RWPE1 (cell line): ENCODE results near the gene PC.

Experiments used
- CTCF ChIA-PET: fragments of 350-600 bp; sonication (Branson Sonifier 250); formaldehyde crosslinking; extraction: SDS; loops from one replicate; lab custom pipeline; 2021; lab: Yijun Ruan, JAX
- POLR2A ChIA-PET: fragments of 400-600 bp; formaldehyde crosslinking; extraction: SDS; loops from one replicate; lab custom pipeline; 2020; ENCODE audit warnings: antibody characterized with exemption; ENCODE audit not compliant: low non-redundant PET; lab: Yijun Ruan, JAX
- DNase-seq: peaks from one replicate; pipeline ENCODE4 v3.0.0; 2012; ENCODE audit warnings: low spot score
- H3K27ac ChIP-seq: fragments of 450-650 bp; 2 replicates; pipeline ENCODE4 v1.5.1; 2017
- CTCF ChIP-seq: fragments of 450-650 bp; conservative IDR thresholded peaks from 2 replicates; pipeline ENCODE4 v1.5.1; 2017; ENCODE audit warnings: low read depth, mild to moderate bottlenecking

The PC gene

GRCh38 chr11:66973956-66974580, 15.9 kb upstream of the PC start:
- no peak for DNase-seq
- peak overlapping the region; percentile 98 for H3K27ac ChIP-seq
- ChIA-PET POLR2A (no interaction called here), CTCF (interaction anchor here (0.5 kb wide), 1 partner anchor 84 kb away, joined by 3 read pairs; no protein-coding TSS in a partner anchor)
- no peak for TF ChIP-seq CTCF

DNA sequence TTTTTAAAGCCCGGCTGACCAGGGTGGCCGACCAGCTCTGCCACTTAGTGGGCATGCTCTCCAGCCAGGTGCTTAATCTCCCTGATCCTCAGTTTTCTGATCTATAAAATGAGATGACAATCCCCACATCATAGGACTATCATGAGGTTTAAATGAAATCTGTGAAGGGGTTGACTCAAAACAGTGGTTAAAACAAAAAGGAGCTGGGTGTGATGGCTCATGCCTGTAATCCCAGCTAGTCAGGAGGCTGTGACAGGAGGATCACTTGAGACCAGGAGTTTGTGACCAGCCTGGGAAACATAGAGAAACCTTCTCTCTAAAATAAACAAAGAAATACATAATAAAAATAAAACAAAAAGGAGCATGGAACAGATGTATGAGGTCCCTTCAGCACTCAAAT, 13.3 kb upstream of the PC start:
- POLR2A ChIA-PET: interaction anchor here (0.5 kb wide), 1 partner anchor 407 kb away, joined by 3 read pairs; no protein-coding TSS in a partner anchor
- no peak for DNase-seq
- TF ChIP-seq CTCF: no peak
- CTCF ChIA-PET: interaction anchor here (0.5 kb wide), 1 partner anchor 172 kb away, joined by 3 read pairs; no protein-coding TSS in a partner anchor
- peak overlapping the region; percentile 98 for H3K27ac ChIP-seq

DNA sequence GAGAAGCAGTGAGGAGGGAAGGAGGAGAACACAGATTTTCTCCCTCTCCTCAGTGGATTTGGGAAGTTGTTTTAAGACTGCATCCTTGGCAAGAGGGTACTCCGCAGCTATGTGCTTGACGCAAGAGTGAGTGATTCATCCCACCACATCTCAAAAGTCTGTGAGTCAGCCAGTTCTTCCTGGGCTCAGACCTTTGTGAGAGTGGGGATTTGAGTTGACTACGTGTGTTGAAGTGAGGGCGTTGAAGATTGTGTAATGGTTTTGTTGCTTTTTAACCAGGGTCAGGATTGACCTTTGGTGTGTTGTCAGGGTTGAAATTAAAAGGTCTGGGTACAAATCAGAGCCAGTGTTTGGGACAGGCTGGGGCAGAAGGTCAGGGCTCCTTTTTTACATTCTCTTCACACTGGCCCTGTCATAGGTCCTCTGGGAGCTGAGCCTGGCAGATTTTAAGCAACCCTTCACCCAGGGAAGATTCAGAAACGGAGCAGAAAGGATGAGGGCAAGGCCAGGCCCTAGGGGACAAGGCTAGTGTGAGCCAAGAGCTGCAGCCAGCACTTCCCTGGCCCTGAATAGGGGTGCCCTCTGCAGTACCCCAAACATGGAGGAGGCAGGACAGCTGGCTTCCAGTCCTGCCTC, 12.7 kb upstream of the PC start:
- ChIA-PET CTCF (interaction anchor here (0.5 to 0.6 kb wide), 2 partner anchors 22 to 172 kb away, joined by 3 read pairs; no protein-coding TSS in a partner anchor), POLR2A (interaction anchor here (0.5 kb wide), 1 partner anchor 407 kb away, joined by 3 read pairs; no protein-coding TSS in a partner anchor)
- TF ChIP-seq CTCF: no peak
- DNase-seq: peak; percentile 91
- peak overlapping the region; percentile 98 for H3K27ac ChIP-seq

GRCh38 chr11:66970371-66970806, 12.2 kb upstream of the PC start:
- CTCF ChIA-PET: interaction anchor here (0.6 kb wide), 1 partner anchor 23 kb away, joined by 3 read pairs; no protein-coding TSS in a partner anchor
- peak overlapping the region; percentile 98 for H3K27ac ChIP-seq
- DNase-seq: no peak
- no peak for TF ChIP-seq CTCF
- POLR2A ChIA-PET: no interaction called here

GRCh38 chr11:66969584-66970225, 11.5 kb upstream of the PC start:
- ChIA-PET CTCF (no interaction called here), POLR2A (no interaction called here)
- no peak for TF ChIP-seq CTCF
- H3K27ac ChIP-seq: peak overlapping the region; percentile 98
- no peak for DNase-seq
